ENCODE measurements around the gene ADPRS.

ADPRS gene

GRCh38 chr1:36116901-36117300, 28.2 kb downstream of the ADPRS start:
- Histone ChIP-seq H3K27me3 (no peaks in the 10 kb centered on the region), H3K4me1 (no peaks in the 10 kb centered on the region), H3K4me3 (ENCODE audit: low read depth, low read length) (no peak overlapping the region), H3K36me3 (no peaks in the 10 kb centered on the region), H3K9me3 (no peaks in the 10 kb centered on the region)
- DNase-seq = no peak
- TF ChIP-seq CTCF (IDR thresholded peaks at IDR 0.05; ENCODE audit: low read depth, low read length) = no peak

- TF ChIP-seq CTCF (IDR thresholded peaks at IDR 0.05; ENCODE audit: low read depth, low read length) = no peak
- Histone ChIP-seq H3K9me3 (no peaks in the 10 kb centered on the region), H3K36me3 (no peaks in the 10 kb centered on the region), H3K4me1 (no peaks in the 10 kb centered on the region), H3K4me3 (ENCODE audit: low read depth, low read length) (no peak overlapping the region), H3K27me3 (no peaks in the 10 kb centered on the region)
- DNase-seq = no peak
Measured at GRCh38 chr1:36118447-36119204, 29.9 kb downstream of the ADPRS start.

GRCh38 chr1:36119456-36119855, 30.8 kb downstream of the ADPRS start:
- no peaks in the 10 kb centered on the region for H3K4me1 ChIP-seq
- no peaks in the 10 kb centered on the region for H3K27me3 ChIP-seq
- no peak for DNase-seq
- H3K36me3 ChIP-seq = no peaks in the 10 kb centered on the region
- H3K4me3 ChIP-seq (ENCODE audit: low read depth, low read length) = no peak overlapping the region
- no peak for TF ChIP-seq CTCF (IDR thresholded peaks at IDR 0.05; ENCODE audit: low read depth, low read length)
- H3K9me3 ChIP-seq = no peaks in the 10 kb centered on the region

- no peak for TF ChIP-seq CTCF (IDR thresholded peaks at IDR 0.05; ENCODE audit: low read depth, low read length)
- Histone ChIP-seq H3K4me3 (ENCODE audit: low read depth, low read length) (no peak overlapping the region), H3K9me3 (no peaks in the 10 kb centered on the region), H3K27me3 (no peaks in the 10 kb centered on the region), H3K36me3 (no peaks in the 10 kb centered on the region), H3K4me1 (no peaks in the 10 kb centered on the region)
- DNase-seq = no peak
Measured at GRCh38 chr1:36122062-36123030, 33.7 kb downstream of the ADPRS start.

GRCh38 chr1:36123356-36123755, 34.7 kb downstream of the ADPRS start:
- Histone ChIP-seq H3K4me1 (no peaks in the 10 kb centered on the region), H3K9me3 (no peaks in the 10 kb centered on the region), H3K36me3 (no peaks in the 10 kb centered on the region), H3K4me3 (ENCODE audit: low read depth, low read length) (no peak overlapping the region), H3K27me3 (no peaks in the 10 kb centered on the region)
- DNase-seq = no peak
- no peak for TF ChIP-seq CTCF (IDR thresholded peaks at IDR 0.05; ENCODE audit: low read depth, low read length)

Measured in BE2C (cell line).